Activated CD4-positive, alpha-beta T cell treated with anti-CD3 and anti-CD28 coated beads, Interleukin-2, amount 50 U/mL, for 1 hour (primary cell): ENCODE results near the gene FADS3.

Experiments
- DNase-seq: peaks from one replicate; pipeline ENCODE4 v3.0.0-alpha.2; 2020

Gene FADS3

DNA sequence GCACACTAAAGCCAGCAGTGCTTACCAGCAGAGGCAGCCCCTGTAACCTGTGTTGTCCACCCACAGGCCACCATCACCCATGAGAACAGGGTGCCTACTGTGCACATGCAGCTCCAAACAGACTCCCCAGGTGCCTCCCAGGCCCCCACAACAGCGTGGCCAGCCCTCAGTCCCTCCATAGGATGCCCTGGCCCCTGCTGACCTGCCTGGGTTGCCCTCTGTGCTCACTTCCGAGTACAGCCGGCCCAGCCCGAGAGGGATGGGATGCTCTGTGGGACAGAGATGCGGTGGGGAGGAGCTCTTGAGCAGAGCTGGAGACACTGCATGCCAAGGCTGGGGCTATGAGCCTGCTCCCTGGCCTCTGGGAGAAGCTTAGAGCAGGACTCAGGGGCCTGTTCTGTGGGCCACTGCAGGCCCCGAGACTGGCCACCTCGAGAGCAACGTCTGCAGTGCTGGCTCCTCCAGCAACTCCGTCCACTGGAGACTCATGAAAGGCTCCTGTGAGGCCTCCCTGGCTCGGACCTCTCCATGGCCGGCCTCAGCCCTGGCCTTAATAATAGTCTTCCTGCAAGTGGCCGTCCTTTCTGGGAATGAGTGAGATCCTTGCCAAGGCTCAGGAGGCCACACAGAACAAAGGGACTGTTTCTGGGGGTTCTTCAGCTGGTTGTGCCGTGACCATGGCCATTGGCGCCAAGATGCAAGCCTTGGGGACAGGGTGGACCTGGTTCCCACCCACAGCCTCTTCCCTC is 36.2 kb downstream of the FADS3 start:
- no peak for DNase-seq

GRCh38 chr11:61854206-61854895 is 37.0 kb downstream of the FADS3 start:
- no peak for DNase-seq

DNA sequence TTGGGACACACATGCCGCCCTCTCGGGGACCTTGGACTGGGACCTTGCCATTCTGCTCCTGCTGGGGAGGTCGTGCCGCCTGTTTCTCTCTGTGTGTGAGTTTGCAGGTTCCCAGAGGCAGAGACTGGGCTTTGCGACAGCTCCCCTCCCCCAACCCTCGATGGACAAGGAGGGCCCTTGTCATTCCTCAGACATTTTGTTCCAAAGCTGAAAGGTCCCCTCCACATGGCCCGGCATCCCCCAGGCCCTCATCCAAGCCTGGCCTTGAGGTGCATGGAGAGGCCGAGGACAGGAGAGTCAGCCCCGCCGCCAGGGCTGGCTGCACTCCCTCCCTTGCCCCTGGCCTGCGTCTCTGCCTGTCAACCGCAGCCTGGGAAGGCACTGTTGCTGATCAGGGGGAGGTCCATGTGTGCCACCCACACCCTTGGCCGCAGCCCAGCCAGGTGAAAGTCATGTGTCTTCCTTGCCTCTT is 37.6 kb downstream of the FADS3 start:
- no peak for DNase-seq

DNA sequence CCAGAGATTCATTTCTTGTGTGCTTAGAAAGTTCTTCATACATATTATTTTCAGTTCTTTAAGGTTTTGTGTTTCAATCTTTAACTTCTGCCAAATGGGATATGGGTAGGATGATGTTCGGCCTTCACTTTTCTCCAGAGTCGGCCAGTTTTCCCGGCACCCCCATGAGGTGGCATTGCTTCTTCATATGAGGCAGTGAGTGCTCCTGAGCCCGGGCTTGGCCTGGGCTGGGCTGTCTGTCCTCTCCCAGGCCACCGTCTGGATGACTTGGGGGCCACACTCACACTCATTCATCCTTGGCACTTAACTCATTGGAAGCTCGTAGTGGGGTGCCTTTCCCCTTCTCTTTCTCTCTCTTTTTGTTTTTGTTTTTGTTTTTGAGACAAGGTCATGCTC is 39.4 kb downstream of the FADS3 start:
- DNase-seq = no peak

GRCh38 chr11:61851113-61851899 is 40.0 kb downstream of the FADS3 start:
- no peak for DNase-seq

DNA sequence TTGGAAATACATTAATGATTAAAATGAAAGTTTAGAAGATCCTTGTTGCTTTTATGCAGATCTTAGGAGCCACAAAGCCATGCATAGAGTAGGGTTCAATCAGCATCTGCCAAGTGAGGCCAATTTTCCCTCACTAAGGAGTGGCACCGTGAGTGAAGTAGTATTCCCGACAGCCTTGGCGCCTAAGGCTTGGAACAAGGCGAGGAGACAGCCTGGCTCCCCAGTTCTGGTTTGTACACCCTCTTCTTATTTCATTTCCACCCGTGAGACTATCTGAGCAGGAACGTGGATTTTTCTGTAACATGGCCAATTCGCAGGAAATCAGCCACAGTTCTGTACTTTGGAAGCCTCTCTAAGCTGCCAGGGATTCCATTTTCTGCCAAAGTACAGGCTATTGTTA is 40.7 kb downstream of the FADS3 start:
- DNase-seq = no peak

- no peak for DNase-seq
These were observed 42.7 kb downstream of the FADS3 start for GRCh38 chr11:61848631-61849030.

DNA sequence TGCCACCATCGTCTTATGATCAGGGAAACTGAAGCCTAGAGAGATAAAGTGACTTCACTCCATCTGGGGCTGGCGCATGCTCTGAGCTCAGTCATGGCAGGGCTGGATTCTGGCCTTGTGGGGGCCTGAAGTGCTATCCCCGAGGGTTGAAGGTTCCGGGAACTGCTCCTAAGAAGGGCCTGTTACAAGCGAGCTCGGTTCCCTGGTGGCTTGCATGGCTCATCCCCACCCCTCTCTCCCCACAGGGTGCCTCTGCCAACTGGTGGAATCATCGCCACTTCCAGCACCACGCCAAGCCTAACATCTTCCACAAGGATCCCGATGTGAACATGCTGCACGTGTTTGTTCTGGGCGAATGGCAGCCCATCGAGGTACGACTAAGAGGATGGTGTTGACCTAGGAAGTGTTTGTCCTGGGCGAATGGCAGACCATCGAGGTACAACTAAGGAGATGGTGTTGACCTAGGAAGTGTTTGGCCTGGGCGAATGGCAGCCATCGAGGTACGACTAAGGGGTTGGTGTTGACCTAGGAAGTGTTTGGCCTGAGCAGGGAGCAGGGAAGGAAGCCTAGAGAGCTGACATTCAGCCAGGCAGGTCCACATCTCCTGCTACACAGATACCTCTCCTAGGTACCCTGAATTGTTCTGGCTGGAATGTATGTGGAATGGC is 43.3 kb downstream of the FADS3 start:
- no peak for DNase-seq

DNA sequence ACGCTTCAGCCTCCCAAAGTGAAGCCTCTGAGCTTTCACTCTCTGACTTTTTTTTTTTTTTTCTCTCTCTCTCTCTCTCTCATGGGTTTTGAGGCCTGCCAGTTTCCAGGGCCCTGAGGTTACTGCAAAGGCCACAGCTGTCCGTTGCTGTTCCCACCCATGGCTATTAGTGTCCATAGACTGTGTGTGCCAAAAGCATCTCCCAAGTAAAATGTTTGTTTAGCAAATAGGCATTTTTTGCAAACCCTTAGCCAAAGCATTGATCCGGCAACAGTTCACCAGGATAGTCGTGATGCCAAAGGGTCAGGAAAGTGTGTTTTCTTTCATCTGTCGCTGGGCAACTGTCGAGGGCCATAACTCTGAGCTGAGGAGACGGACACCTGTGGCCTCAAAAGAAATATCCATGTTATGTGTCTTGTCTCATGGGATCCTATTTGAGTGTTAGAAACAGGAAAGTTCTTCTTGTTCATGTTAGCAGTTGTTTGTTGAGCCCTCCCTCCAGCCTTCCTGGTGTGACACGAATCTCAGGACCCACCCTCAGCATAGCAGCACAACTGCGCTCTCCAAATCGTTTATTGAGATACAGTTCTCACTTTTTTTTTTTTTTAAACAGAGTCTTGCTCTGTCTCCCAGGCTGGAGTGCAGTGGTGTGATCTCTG is 44.9 kb downstream of the FADS3 start:
- DNase-seq = no peak

GRCh38 chr11:61844909-61845565 is 46.3 kb downstream of the FADS3 start:
- no peak for DNase-seq

GRCh38 chr11:61842528-61842820 is 48.9 kb downstream of the FADS3 start:
- no peak for DNase-seq

GRCh38 chr11:61841636-61842527 is 49.5 kb downstream of the FADS3 start:
- DNase-seq = no peak

DNA sequence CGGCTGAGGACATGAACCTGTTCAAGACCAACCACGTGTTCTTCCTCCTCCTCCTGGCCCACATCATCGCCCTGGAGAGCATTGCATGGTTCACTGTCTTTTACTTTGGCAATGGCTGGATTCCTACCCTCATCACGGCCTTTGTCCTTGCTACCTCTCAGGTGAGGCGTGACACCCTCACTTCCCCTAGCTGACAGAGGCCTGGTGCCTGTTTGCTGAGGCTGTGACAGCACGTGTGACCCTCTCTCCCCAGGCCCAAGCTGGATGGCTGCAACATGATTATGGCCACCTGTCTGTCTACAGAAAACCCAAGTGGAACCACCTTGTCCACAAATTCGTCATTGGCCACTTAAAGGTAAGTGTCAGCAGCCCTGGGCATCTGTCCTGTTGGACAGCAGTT is 51.0 kb downstream of the FADS3 start:
- no peak for DNase-seq

DNA sequence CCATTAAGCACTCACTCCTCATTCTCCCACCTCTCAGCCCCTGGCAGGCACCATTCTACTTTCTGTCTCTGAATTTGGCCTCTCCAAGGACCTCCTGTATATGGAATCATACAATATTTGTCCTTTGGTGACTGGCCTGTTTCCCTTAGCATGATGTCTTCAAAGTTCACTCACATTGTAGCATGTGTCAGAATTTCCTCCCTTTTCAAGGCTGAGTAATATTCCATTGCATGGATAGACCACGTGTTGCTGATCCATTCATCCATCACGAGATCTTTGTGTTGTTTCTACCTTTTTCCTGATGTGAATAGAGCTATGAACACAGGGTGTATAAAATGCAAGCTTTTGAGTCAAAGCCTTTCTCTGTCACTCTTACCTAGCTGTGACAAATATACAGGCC is 51.6 kb downstream of the FADS3 start:
- DNase-seq = no peak

GRCh38 chr11:61838921-61839320 is 52.4 kb downstream of the FADS3 start:
- no peak for DNase-seq

- no peak for DNase-seq
These were observed 52.8 kb downstream of the FADS3 start for GRCh38 chr11:61838501-61838900.

- DNase-seq = no peak
These were observed 53.8 kb downstream of the FADS3 start for GRCh38 chr11:61837411-61838005.

- no peak for DNase-seq
These were observed 55.2 kb downstream of the FADS3 start for GRCh38 chr11:61836193-61836592.

DNA sequence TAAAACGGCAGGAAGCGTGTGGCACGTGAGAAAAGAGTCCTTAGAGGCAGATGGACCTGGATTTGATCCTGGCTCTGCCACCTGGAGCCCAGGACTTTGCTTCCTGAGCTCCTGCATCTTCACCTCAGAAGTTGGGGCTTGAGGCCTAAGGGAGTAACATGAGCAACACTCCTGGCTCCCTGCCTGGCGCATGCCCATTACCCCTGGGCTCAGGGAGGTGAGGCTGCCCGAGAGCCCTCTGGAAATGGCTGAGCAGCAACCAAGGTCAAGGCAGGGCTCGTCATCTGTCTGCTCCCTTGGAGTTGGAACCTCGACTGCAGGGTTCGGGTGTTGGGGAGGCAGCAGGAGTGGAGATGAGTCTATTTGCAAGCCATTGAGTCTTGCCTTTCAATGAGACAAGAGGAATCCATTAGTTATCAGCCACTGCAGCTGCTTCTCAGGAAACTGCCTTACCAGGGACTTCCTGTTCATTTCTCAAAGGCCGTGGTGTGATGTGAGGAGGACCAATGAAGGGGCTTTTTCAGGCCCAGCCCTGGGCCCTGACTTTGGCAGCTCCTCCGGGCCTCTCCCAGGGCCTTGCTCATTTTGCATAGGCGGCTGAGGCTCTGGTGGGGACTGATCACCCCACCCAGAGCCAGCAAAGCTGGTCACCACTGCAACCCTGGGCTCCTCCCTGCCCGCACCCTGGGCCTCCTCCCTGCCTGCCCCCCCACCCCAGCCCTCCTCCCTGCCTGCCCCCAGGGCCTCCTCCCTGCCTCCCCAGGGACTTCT is 56.9 kb downstream of the FADS3 start:
- no peak for DNase-seq

- DNase-seq = no peak
These were observed 57.4 kb downstream of the FADS3 start for GRCh38 chr11:61833926-61834277.
